ENCODE data around the gene LRRN4. TPM values are rescaled to one million over a fixed set of nuclear protein-coding genes. Genes with fewer than 3 reads are reported as not detected.

LRRN4 gene
- polyA plus RNA-seq, 2 of the 4 experiments (the other 2 are of a cell fraction) = not detected

DNA sequence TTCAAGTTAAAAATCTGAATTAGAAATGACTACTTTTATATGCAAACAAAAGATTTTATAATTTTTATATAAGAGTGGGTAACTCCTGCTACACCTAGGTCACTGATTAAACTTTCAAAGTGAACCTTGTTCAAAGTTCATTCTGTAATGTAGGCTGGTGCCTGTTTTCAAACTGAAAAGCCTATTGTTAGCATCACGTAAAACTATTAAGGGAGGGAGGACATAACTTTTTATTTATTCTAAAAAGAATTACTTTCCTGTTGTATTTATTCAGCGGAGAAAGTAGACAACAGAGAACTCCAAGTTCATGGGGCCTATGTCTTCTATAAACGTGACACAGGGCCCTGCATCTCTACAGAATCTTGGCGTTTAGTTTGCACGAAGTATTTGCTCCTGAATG is 41.5 kb upstream of the LRRN4 start:
- FAIRE-seq (no peak), DNase-seq (ENCODE audit: low read depth in 1 of 2, low spot score in 1 of 2) (no peak), ATAC-seq (no peak)
- 85% methylated on average over 5 of the region's 5 CpGs for WGBS (ENCODE audit: missing lambda C conversion rate)
- ChIA-PET CTCF (no interaction called here), POLR2A (no interaction called here)
- Histone ChIP-seq H3K9me3 (no peaks in the 10 kb centered on the region), H3K27ac (no peak overlapping the region), H3K4me1 (no peaks in the 10 kb centered on the region), H3K4me3 (no peak overlapping the region), H3K4me2 (no peak overlapping the region)
- TF ChIP-seq FOXS1 (CRISPR knock-in tag; IDR thresholded peaks at IDR 0.05) (no peak), RAD21 (conservative IDR thresholded peaks at IDR 0.05 in 1 of 2, IDR thresholded peaks at IDR 0.05 in 1 of 2) (no peak), MAFK (IDR thresholded peaks at IDR 0.05; ENCODE audit: partially characterized antibody) (no peak), PHF8 (IDR thresholded peaks at IDR 0.05; ENCODE audit: borderline replicate concordance, low read depth) (no peak), BHLHE40 (IDR thresholded peaks at IDR 0.05; ENCODE audit: low read depth, low read length) (no peak), HEYL (CRISPR knock-in tag; IDR thresholded peaks at IDR 0.05) (no peak), RNF2 (IDR thresholded peaks at IDR 0.05; ENCODE audit: borderline replicate concordance, low read depth) (no peak), CBX8 (IDR thresholded peaks at IDR 0.05) (no peak), GATA3 (IDR thresholded peaks at IDR 0.05; ENCODE audit: borderline replicate concordance) (no peak), CHD4 (IDR thresholded peaks at IDR 0.05; ENCODE audit: borderline replicate concordance) (no peak)
- TF ChIP-seq, protein P1, sequence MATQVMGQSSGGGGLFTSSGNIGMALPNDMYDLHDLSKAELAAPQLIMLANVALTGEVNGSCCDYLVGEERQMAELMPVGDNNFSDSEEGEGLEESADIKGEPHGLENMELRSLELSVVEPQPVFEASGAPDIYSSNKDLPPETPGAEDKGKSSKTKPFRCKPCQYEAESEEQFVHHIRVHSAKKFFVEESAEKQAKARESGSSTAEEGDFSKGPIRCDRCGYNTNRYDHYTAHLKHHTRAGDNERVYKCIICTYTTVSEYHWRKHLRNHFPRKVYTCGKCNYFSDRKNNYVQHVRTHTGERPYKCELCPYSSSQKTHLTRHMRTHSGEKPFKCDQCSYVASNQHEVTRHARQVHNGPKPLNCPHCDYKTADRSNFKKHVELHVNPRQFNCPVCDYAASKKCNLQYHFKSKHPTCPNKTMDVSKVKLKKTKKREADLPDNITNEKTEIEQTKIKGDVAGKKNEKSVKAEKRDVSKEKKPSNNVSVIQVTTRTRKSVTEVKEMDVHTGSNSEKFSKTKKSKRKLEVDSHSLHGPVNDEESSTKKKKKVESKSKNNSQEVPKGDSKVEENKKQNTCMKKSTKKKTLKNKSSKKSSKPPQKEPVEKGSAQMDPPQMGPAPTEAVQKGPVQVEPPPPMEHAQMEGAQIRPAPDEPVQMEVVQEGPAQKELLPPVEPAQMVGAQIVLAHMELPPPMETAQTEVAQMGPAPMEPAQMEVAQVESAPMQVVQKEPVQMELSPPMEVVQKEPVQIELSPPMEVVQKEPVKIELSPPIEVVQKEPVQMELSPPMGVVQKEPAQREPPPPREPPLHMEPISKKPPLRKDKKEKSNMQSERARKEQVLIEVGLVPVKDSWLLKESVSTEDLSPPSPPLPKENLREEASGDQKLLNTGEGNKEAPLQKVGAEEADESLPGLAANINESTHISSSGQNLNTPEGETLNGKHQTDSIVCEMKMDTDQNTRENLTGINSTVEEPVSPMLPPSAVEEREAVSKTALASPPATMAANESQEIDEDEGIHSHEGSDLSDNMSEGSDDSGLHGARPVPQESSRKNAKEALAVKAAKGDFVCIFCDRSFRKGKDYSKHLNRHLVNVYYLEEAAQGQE (IDR thresholded peaks at IDR 0.05) = no peak

DNA sequence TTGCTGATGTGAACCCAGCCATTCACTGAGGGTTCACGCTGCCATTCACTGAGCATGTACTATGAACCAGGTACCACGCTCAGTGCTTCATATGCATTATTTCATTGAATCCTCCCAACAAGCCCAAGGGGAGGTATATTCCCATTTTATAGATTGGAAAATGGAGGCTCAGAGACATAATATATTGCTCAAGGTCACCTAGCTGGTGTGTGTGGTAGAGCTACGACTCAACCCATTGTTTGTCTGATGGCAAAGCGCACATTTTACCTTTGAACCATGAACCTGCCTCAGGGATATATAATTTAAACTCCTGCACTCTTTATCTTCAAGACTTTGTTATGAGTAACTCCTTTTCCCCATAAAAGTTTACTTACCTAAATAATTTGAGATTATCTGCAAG is 40.7 kb upstream of the LRRN4 start:
- POLR2A ChIA-PET = no interaction called here
- TF ChIP-seq HOXB13 (CRISPR knock-in tag; IDR thresholded peaks at IDR 0.05; ENCODE audit: low read depth) = no peak
- no peak for DNase-seq (ENCODE audit: low read depth in 1 of 2, low spot score in 1 of 2)
- no peak overlapping the region for H3K4me3 ChIP-seq
- no peak for FAIRE-seq
- no peaks in the 10 kb centered on the region for H3K9me3 ChIP-seq
- no peak overlapping the region for H3K27ac ChIP-seq
- no peak overlapping the region for H3K4me2 ChIP-seq
- CTCF ChIA-PET = no interaction called here
- 94% methylated on average over 4 of the region's 4 CpGs for WGBS (ENCODE audit: missing lambda C conversion rate)
- ATAC-seq = no peak
- H3K4me1 ChIP-seq = no peaks in the 10 kb centered on the region

DNA sequence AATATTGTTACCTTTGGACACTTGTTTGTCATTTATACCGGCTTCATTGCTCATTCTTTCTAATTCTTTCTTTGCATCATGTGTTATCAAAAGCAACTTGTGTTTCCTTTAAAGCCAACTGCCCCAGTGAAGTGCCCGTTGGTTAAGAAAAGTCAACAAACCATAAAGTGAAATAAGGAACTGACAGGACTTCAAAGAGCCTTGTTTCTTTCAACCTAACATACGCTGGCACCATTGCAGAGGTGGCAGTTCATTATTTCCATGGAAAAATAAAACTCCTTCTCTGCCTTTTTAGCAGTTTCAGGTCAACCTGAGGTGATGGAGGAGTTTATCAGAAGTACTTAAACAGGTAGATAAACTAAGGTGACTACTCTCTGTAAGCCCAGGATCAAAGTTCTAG is 40.2 kb upstream of the LRRN4 start:
- ATAC-seq = no peak
- no peak for FAIRE-seq
- TF ChIP-seq NFE2L2 (conservative IDR thresholded peaks at IDR 0.05; ENCODE audit: low read length) = no peak
- no peak for TF ChIP-seq CHD2 (IDR thresholded peaks at IDR 0.05; ENCODE audit: low read length, partially characterized antibody)
- no peak for TF ChIP-seq HEYL (CRISPR knock-in tag; IDR thresholded peaks at IDR 0.05)
- TF ChIP-seq, protein P2, sequence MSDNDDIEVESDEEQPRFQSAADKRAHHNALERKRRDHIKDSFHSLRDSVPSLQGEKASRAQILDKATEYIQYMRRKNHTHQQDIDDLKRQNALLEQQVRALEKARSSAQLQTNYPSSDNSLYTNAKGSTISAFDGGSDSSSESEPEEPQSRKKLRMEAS (IDR thresholded peaks at IDR 0.05) = no peak
- no peak for TF ChIP-seq CEBPB (IDR thresholded peaks at IDR 0.05)
- TF ChIP-seq MAFK (IDR thresholded peaks at IDR 0.05; ENCODE audit: partially characterized antibody) = no peak
- no peak for TF ChIP-seq EP300 (IDR thresholded peaks at IDR 0.05)
- TF ChIP-seq PHF8 (IDR thresholded peaks at IDR 0.05; ENCODE audit: borderline replicate concordance, low read depth) = no peak
- TF ChIP-seq TP53 (CRISPR knock-in tag; IDR thresholded peaks at IDR 0.05) = no peak
- no peak for TF ChIP-seq RNF2 (IDR thresholded peaks at IDR 0.05; ENCODE audit: borderline replicate concordance, low read depth)
- TF ChIP-seq POLR2A (IDR thresholded peaks at IDR 0.05; ENCODE audit: low read length) = no peak
- TF ChIP-seq EHMT2 (IDR thresholded peaks at IDR 0.05; ENCODE audit: low read depth) = no peak
- TF ChIP-seq SREBF2 (IDR thresholded peaks at IDR 0.05) = no peak
- TF ChIP-seq RARB (CRISPR knock-in tag; IDR thresholded peaks at IDR 0.05) = no peak
- no peak for TF ChIP-seq ZC3H11A (IDR thresholded peaks at IDR 0.05)
- TF ChIP-seq SMC3 (IDR thresholded peaks at IDR 0.05) = no peak
- no peak for TF ChIP-seq HOXB5 (CRISPR knock-in tag; IDR thresholded peaks at IDR 0.05)
- ChIA-PET CTCF (interaction anchor here (1.6 kb wide), 1 partner anchor 16 kb away, joined by 5 read pairs; no protein-coding TSS in a partner anchor), POLR2A (no interaction called here)
- no peak for DNase-seq (ENCODE audit: low read depth in 1 of 2, low spot score in 1 of 2)
- no peaks in the 10 kb centered on the region for H3K4me1 ChIP-seq
- H3K27ac ChIP-seq = no peak overlapping the region
- H3K4me2 ChIP-seq = no peak overlapping the region
- no peak overlapping the region for H3K4me3 ChIP-seq
- 67% methylated on average over 3 of the region's 3 CpGs for WGBS (ENCODE audit: missing lambda C conversion rate)
- no peaks in the 10 kb centered on the region for H3K9me3 ChIP-seq

Measured in A549 (cell line).